Fibroblast of lung (primary cell): ENCODE data around the gene TNNC2. TPM values are rescaled to one million over a fixed set of nuclear protein-coding genes. Genes with fewer than 3 reads are reported as not detected.
"Not testable (repeated sequence)": the region's sequence is repeated elsewhere in the genome, so short reads cannot be mapped to it uniquely, and the experiment has no call there.

Source experiments
- DNase-seq, 2 donors: peaks; one replicate each; pipeline versions ENCODE4 v3.0.0 to v3.0.0-alpha.2; 2010; ENCODE audit warnings: low read depth in 2 of 2
- H2AFZ ChIP-seq: 2 replicates; pipeline ENCODE4 v1.5.1; 2012; ENCODE audit warnings: low read length, control low read depth, inconsistent platforms
- H3K27ac ChIP-seq: 2 replicates; pipeline ENCODE4 v1.5.1; 2011; ENCODE audit warnings: low read length, control low read depth; ENCODE audit not compliant: insufficient read depth
- H3K27me3 ChIP-seq: 2 replicates; pipeline ENCODE4 v1.5.1; 2011; ENCODE audit warnings: mild to moderate bottlenecking, low read length; ENCODE audit not compliant: control insufficient read depth, insufficient read depth
- H3K36me3 ChIP-seq: 2 replicates; pipeline ENCODE4 v1.5.1; 2011; ENCODE audit warnings: low read length; ENCODE audit not compliant: control insufficient read depth, insufficient read depth
- H3K4me1 ChIP-seq: 2 replicates; pipeline ENCODE4 v1.5.1; 2011; ENCODE audit warnings: low read length; ENCODE audit not compliant: control insufficient read depth, insufficient read depth; ENCODE audit errors: extremely low read depth
- H3K4me2 ChIP-seq: 2 replicates; pipeline ENCODE4 v1.5.1; 2011; ENCODE audit warnings: low read length, control low read depth; ENCODE audit not compliant: insufficient read depth; ENCODE audit errors: extremely low read depth
- H3K4me3 ChIP-seq, 4 experiments: fragments of 200-600 bp in 1 of 4; sonication (generic) in 1 of 4; replicated peaks in 1 of 4; 2 replicates each; pipeline ENCODE4 v1.5.1; 2011 to 2016; ENCODE audit warnings: low read length in 4 of 4, low read depth in 3 of 4, mild to moderate bottlenecking in 3 of 4, control low read depth in 2 of 4, inconsistent platforms in 1 of 4, mixed read lengths in 1 of 4; ENCODE audit not compliant: insufficient read depth in 1 of 4; ENCODE audit errors: control extremely low read depth in 1 of 4
- H3K79me2 ChIP-seq: 2 replicates; pipeline ENCODE4 v1.5.1; 2012; ENCODE audit warnings: mild to moderate bottlenecking, low read length, inconsistent platforms; ENCODE audit not compliant: control insufficient read depth, insufficient read depth
- H3K9ac ChIP-seq: 2 replicates; pipeline ENCODE4 v1.5.1; 2011; ENCODE audit warnings: mild to moderate bottlenecking, low read length, control low read depth; ENCODE audit not compliant: insufficient read depth
- H3K9me3 ChIP-seq: 2 replicates; pipeline ENCODE4 v1.5.1; 2012; ENCODE audit warnings: low read depth, low read length; ENCODE audit not compliant: control insufficient read depth, insufficient read depth
- H4K20me1 ChIP-seq: 2 replicates; pipeline ENCODE4 v1.5.1; 2011; ENCODE audit warnings: low read length; ENCODE audit not compliant: control insufficient read depth, insufficient read depth; ENCODE audit errors: extremely low read depth
- EZH2 ChIP-seq: IDR thresholded peaks from 2 replicates; pipeline ENCODE4 v1.5.1; 2012; ENCODE audit warnings: low read length, control low read depth, mild to moderate bottlenecking; ENCODE audit errors: missing control alignments
- polyA minus RNA-seq: library from RNA; depleted of rRNA, polyadenylated mRNA; stranded (reverse); fragments of >200 nt; gene quantifications from 2 replicates; pipeline ENCODE4 v1.2.3, GENCODE V29; 2011; ENCODE audit warnings: low replicate concordance
- polyA plus RNA-seq, 2 donors: library from polyadenylated mRNA; depleted of rRNA in 1 of 2; stranded (reverse) in 1 of 2; unstranded in 1 of 2; fragments of >200 nt; gene quantifications; 2 replicates each; pipeline ENCODE4 v1.2.1, GENCODE V29; 2011 to 2012; ENCODE audit warnings: missing spikeins in 1 of 2
- total RNA-seq: library from RNA; depleted of rRNA; stranded (reverse); fragments of >200 nt; gene quantifications from 2 replicates; pipeline ENCODE4 v1.2.1, GENCODE V29; 2014
- TF ChIP-seq, protein P1 (sequence below), 2 donors: IDR thresholded peaks in 1 of 2; conservative IDR thresholded peaks in 1 of 2; 1 replicate in 1 of 2; 2 replicates in 1 of 2; pipeline ENCODE4 v1.5.1; 2011 to 2012; ENCODE audit warnings: low read length in 2 of 2, control low read depth in 1 of 2, inconsistent platforms in 1 of 2, low read depth in 1 of 2, mild to moderate bottlenecking in 1 of 2

Gene TNNC2
- total RNA-seq (1.3 and 1.8 TPM in 2 replicates), polyA plus RNA-seq (1.2 and 1.4 TPM in 2 replicates), polyA minus RNA-seq (not detected in 2 replicates)
- 0.70 and 0.75 TPM in 2 replicates for polyA plus RNA-seq (2012)

GRCh38 chr20:45827030-45827652, at the start of gene TNNC2:
Gene TNNC2, minus strand, starts transcription at chr20:45827312. Its CDS starts 64 bp downstream, at chr20:45827248.
- Histone ChIP-seq H3K4me2 (no peak within 1 kb of the TSS), H3K9ac (no peak within 1 kb of the TSS), H3K4me3 (no peak within 1 kb of the TSS), H3K79me2 (no peaks in the 10 kb centered on the region), H3K36me3 (no peaks in the 10 kb centered on the region), H3K9me3 (no peaks in the 10 kb centered on the region), H4K20me1 (no peaks in the 10 kb centered on the region), H3K27ac (peak within 1 kb of the TSS; percentile 34), H3K27me3 (peaks cover 5% of the 10 kb centered on the region), H2AFZ (peak within 1 kb of the TSS; percentile 68), H3K4me1 (peaks cover 15% of the 10 kb centered on the region)
- DNase-seq, result no peak
- TF ChIP-seq, protein P1, sequence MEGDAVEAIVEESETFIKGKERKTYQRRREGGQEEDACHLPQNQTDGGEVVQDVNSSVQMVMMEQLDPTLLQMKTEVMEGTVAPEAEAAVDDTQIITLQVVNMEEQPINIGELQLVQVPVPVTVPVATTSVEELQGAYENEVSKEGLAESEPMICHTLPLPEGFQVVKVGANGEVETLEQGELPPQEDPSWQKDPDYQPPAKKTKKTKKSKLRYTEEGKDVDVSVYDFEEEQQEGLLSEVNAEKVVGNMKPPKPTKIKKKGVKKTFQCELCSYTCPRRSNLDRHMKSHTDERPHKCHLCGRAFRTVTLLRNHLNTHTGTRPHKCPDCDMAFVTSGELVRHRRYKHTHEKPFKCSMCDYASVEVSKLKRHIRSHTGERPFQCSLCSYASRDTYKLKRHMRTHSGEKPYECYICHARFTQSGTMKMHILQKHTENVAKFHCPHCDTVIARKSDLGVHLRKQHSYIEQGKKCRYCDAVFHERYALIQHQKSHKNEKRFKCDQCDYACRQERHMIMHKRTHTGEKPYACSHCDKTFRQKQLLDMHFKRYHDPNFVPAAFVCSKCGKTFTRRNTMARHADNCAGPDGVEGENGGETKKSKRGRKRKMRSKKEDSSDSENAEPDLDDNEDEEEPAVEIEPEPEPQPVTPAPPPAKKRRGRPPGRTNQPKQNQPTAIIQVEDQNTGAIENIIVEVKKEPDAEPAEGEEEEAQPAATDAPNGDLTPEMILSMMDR (conservative IDR thresholded peaks at IDR 0.05 in 1 of 2, IDR thresholded peaks at IDR 0.05 in 1 of 2; ENCODE audit: low read depth in 1 of 2, low read length in 2 of 2), result no peak
- TF ChIP-seq EZH2, result no peak

DNA sequence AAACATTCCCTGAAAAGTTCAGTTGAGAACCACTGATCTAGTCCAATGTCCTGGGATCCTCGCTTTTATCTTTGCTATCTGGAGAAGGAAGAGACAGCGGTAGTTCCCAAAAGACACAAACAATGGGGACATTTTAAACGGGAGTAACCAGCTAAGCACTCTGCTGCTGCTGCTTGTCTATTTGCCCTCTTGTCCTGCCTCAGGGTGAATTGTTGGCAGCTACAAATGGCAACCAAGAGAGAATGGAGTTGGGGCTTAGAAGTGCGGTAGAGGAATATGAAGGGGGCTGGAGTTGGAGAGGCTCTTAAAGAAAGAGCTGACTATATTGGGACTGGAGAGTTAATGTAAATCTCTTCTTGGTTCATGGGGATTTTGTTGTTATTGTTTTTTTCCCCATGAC, 47.5 kb upstream of the TNNC2 start:
- Histone ChIP-seq H3K4me1 (peaks cover 2% of the 10 kb centered on the region), H3K27me3 (no peaks in the 10 kb centered on the region), H3K36me3 (peaks cover 5% of the 10 kb centered on the region), H3K4me3 (no peak overlapping the region), H3K9ac (no peak overlapping the region), H3K4me2 (no peak overlapping the region), H2AFZ (no peak overlapping the region), H3K79me2 (no peaks in the 10 kb centered on the region), H3K27ac (no peak overlapping the region), H3K9me3 (no peaks in the 10 kb centered on the region), H4K20me1 (no peaks in the 10 kb centered on the region)
- DNase-seq, result no peak
- TF ChIP-seq EZH2, result no peak
- TF ChIP-seq, protein P1 (conservative IDR thresholded peaks at IDR 0.05 in 1 of 2, IDR thresholded peaks at IDR 0.05 in 1 of 2; ENCODE audit: low read depth in 1 of 2, low read length in 2 of 2), result no peak

DNA sequence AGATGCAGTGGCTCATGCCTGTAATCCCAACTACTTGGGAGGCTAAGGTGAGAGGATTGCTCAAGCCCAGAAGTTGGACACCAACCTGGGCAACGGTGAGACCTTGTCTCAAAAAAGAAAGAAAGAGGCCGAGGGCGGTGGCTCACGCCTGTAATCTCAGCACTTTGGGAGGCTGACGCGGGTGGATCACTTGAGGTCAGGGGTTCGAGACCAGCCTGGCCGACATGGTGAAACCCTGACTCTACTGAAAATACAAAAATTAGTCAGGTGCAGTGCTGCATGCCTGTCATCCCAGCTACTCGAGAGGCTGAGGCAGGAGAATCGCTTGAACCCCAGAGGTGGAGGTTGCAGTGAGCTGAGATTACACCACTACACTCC, 47.0 kb upstream of the TNNC2 start:
- H4K20me1 ChIP-seq, H3K27ac ChIP-seq, H3K9ac ChIP-seq, DNase-seq, H3K9me3 ChIP-seq, H3K4me1 ChIP-seq, H3K4me3 ChIP-seq, H3K79me2 ChIP-seq, H3K27me3 ChIP-seq, H2AFZ ChIP-seq, H3K36me3 ChIP-seq: not testable (repeated sequence)
- peak overlapping the region; percentile 8 for H3K4me2 ChIP-seq
